ENCODE results near the gene FAM98B.

Gene FAM98B

DNA sequence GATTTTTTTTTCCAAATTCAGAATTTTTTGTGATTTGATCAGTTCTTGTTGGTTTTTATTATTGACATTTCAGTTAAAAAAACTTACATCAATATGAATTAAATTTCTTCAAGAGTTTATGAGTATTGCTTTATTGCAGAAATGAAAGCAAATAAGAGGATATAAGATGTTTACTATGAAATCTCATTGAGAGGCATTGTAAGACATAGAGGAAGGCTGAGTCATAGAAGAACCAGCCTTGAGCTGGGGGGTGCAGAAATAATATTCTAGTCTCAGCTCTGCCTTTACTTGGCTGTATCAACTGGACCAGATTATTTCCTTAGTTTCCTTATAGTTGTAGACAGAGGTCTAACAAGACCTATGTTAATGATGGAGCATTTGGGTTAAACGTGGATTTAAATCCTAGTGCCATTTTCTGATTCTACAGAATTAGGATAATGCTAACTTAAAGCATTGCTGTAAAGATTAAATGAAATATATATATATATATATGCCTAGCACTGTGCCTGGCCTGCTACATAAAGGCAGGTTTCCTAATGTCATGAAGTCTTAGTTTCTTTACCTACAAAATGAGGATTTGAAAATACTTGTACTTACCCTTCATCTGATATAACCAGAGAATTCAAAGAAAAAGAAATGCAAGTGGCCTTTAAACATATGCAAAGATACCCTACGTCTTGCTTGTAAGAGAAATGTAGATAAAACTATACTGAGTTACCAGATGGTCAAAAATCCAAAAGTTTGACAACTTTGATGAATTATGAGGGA is 7.3 kb downstream of the FAM98B start:
- DNase-seq (ENCODE audit: low read depth), result no peak

GRCh38 chr15:38463893-38464292 is 10.0 kb downstream of the FAM98B start:
- DNase-seq (ENCODE audit: low read depth), result no peak

DNA sequence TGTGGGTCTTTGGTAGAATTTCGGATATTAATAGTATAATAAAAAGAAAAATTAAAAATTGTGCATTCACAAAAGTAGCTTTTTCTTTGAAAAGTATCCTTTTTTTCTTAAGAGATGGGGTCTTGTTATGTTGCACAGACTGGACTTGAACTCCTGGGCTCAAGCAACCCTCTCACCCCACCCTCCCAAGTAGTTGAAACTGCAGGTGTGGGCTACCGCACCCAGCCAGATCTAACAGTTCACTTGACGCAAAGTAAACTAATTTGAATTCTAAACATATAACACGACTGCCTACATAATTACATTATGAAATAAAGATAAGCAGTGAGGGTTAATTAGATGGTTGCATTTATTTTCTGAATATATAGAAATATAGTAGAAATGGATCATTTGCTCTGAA is 10.7 kb downstream of the FAM98B start:
- no peak for DNase-seq (ENCODE audit: low read depth)

DNA sequence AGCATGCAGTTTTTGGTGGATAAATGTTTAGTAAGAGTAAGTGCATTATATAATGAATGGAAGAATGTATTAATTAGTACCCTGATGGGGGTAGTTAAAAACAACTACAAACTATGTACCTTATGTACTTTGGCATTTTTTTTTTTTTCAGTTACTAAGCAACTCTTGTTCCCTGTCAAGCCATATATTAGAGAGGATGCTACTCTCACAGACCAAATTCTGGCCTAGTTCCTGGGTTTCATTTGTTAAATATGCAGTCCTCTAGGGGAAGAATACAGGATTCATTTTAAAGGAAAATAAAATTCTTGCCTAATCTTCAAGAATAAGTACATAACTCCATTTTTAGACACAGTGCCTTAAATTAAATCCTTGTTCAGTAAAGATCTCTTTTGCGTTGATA is 16.9 kb downstream of the FAM98B start:
- DNase-seq (ENCODE audit: low read depth), result no peak

DNA sequence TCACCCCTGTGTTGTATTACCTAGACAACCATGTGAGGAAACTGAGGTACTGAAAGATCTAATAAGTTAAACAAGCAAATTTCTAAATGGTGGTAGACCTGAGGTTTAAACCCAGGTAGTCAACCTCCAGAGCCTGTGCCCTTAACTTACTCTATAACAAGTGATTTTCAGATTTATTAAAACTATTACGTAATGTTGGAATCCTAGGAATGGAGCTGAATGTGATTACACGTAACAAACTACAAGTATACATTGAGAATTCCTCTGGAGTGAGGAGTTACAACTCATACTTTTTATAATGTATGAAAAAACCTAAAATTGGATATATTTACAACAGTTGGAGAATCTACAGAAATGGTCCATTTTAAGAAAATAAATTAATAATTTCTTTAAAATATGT is 18.0 kb downstream of the FAM98B start:
- no peak for DNase-seq (ENCODE audit: low read depth)

GRCh38 chr15:38474155-38474757 is 20.3 kb downstream of the FAM98B start:
- DNase-seq (ENCODE audit: low read depth), result no peak

GRCh38 chr15:38475361-38475760 is 21.4 kb downstream of the FAM98B start:
- no peak for DNase-seq (ENCODE audit: low read depth)

- DNase-seq (ENCODE audit: low read depth), result no peak
Measured at GRCh38 chr15:38476120-38476519, 22.2 kb downstream of the FAM98B start.

- DNase-seq (ENCODE audit: low read depth), result no peak
Measured at GRCh38 chr15:38477637-38478036, 23.7 kb downstream of the FAM98B start.

DNA sequence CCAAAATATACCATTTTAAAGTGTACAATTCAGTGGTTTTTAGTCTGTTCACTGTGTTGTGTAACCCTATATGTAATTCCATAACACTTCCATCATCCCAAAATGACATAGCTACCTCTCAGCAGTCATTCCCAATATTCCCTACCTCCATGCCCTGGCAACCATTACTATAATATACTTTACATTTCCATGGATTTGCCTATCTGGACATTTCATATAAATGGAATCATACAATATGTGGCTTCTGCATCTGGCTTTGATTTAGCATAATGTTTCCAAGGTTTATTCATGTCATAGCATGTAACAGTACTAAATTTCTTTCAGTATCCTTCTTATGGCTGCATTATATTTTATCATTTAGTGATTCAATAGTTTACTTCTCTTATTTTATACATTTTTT is 25.3 kb downstream of the FAM98B start:
- DNase-seq (ENCODE audit: low read depth), result no peak

DNA sequence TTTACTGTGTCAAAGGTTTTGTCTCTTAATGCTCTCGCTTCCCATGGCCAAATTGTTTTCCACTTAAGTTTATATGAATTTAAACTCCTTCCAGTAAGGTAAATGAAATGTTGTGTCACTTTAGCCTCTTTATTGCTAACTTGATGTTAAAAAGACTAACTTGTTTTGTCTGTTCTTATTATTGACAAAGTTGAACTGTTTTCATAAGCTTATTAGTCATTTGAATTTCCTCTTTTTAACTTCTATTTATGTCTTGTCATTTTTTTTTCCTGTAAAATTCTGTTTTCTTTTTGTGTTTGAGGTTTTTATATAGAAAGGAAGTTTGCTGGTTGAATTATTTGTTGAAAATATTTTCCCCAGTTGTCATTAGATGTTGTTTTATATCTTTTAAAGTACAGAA is 25.8 kb downstream of the FAM98B start:
- no peak for DNase-seq (ENCODE audit: low read depth)

- DNase-seq (ENCODE audit: low read depth), result no peak
Measured at GRCh38 chr15:38481113-38481512, 27.2 kb downstream of the FAM98B start.

DNA sequence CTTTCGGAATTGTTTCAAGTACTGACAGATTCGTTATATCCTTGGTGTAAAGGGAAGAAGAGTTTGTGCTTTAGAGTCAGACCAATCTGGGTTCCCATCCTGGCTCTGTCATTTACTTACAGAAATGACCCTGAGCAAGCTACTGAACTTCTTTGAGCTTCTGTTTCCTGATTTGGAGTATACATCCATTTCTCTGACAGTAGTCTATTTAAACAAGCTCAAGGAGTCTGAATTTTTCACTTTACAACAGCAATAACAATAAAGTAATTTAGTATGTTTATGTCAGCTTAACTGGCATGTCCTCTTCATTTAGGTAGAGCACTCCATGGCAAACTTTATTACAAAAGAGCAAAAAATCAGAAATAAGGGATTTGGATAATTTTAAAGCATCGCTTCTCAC is 27.8 kb downstream of the FAM98B start:
- no peak for DNase-seq (ENCODE audit: low read depth)

DNA sequence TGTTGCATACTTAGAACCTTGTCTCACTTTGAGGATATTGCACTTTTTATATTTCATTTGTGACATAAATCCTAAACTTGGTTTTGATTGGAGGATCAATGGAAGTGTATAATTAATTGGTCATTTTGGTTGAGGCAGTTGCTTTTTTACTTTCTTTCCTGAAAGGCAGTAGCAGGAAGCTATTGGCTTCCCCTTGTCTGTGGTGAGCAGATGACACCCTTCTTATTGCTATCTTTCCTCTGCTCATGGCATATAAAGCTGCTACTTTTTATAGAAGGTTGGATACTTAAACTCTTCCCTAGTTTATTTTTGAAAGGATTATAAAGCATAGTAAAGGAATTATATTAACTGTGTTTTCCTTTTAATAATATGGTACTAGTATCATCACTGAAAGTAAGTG is 28.6 kb downstream of the FAM98B start:
- DNase-seq (ENCODE audit: low read depth), result no peak

DNA sequence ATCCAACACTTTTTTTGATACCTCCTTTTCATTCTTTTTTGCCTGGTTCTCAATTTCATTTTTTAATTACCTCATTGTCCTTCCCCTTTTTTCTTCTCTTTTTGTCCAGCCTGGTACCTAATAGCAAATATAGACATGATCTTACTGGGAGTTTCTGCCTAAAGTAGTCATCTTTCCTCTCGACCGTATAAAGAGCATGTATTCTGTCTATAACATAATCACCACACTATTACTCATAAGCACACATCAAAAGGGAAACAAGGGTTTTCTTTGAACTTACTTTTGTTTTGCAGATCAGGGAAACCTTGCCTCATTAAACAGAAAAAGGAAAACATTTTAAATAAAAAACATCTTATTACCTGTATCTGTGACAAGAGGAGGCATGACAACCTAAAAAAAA is 33.0 kb downstream of the FAM98B start:
- DNase-seq (ENCODE audit: low read depth), result no peak

GRCh38 chr15:38487378-38487777 is 33.5 kb downstream of the FAM98B start:
- DNase-seq (ENCODE audit: low read depth), result no peak

DNA sequence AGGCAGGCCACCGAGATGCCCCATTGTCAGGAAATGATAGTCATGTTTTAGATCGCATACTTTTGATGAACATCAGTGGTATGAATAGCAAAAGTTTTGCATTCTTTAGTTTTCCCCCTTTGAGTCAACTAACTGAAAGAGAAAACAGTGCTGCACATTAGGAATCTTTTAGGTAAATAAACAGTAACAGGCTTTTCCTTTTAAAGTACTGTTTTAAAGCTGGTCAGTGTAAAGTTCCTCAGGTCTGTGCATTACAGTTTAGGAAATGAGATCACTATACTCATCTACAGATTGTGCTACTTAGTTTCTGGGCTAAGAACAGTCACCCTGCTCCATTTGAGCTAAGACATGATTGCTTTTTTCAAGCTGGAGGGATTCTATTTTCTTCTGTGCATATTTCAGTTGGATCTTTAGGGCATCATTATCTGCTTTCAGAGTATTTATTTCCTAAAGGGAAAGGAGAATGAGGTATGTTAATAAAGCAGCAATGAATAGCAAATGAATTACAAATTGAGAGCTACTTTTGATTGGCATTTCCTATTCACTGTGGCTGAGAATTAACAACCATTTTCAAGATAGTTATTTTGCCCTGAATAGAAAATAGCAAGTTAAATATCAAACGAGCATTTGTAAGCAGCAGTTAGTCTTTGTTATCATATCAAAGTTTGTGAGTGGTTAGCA is 36.5 kb downstream of the FAM98B start:
- no peak for DNase-seq (ENCODE audit: low read depth)

GRCh38 chr15:38496151-38496550 is 42.2 kb downstream of the FAM98B start:
- no peak for DNase-seq (ENCODE audit: low read depth)

- no peak for DNase-seq (ENCODE audit: low read depth)
Measured at GRCh38 chr15:38499651-38500050, 45.7 kb downstream of the FAM98B start.

- DNase-seq (ENCODE audit: low read depth), result no peak
Measured at GRCh38 chr15:38503496-38503895, 49.6 kb downstream of the FAM98B start.

- DNase-seq (ENCODE audit: low read depth), result no peak
Measured at GRCh38 chr15:38504680-38505467, 50.9 kb downstream of the FAM98B start.

DNA sequence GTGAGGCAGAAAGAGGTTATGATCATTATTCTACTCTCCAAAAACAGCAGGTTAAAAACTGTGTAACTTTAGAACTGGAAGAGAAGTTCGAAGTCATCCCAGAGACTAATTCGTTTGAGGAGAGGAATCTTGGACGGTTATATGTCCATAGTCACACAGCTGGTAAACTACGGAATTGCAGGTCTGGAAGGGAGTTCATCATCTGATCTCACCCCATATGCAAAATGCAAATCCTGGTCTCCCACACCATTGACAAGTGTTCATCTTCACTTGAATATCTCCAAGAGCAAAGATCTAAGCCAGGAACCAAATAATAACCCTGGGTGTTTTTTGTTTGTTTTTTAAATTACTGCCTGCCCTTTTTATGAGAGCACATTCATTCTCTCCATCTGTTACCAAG is 53.1 kb downstream of the FAM98B start:
- DNase-seq (ENCODE audit: low read depth), result no peak

DNA sequence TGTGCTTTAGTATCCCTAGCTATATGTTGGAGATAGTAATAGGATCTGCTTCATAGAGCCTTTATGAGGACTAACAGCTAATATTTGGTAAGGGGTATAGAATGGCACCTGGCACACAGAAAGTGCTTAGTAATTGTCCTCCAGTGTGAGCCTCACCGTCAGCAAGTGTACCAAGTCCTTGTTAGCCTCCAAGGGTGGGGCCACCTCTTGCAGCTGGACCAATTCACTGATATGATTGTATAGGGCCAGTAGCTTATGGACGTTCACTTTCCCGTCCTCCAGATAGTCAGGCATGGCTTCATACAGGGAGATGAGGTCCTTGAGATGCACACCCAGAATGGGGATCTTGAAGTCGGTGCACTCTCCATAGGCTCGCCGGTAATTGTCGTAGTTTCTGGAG is 53.6 kb downstream of the FAM98B start:
- no peak for DNase-seq (ENCODE audit: low read depth)
